OCI-LY3 (cell line): Measurements from ENCODE around the gene EIF3A.

Experiments
- CTCF ChIP-seq: fragments of 200-600, 300-600 bp; sonication (generic); IDR thresholded peaks from 2 replicates; pipeline ENCODE4 v1.5.1; 2014; ENCODE audit warnings: antibody characterized with exemption, low read length, low read depth
- EZH2phosphoT487 ChIP-seq: fragments of 200-600 bp; shearing (Covaris generic); IDR thresholded peaks from 2 replicates; pipeline ENCODE4 v1.6.1; 2018; ENCODE audit warnings: antibody characterized with exemption, mixed run types, low read depth

- TF ChIP-seq CTCF = no peak
- TF ChIP-seq EZH2phosphoT487 = no peak
These were observed 24.0 kb upstream of the EIF3A start for GRCh38 chr10:119104654-119105015.
